Heart right ventricle (tissue), 16 donors: ENCODE results near the gene NHS. TPM values are rescaled to one million over a fixed set of nuclear protein-coding genes. Genes with fewer than 3 reads are reported as not detected.

ENCODE experiments used
- ATAC-seq, 8 donors: fragments of 200-7000 bp; cut with Tn5 transposase; one replicate each; pipeline ENCODE4 v1.9.1; 2020; ENCODE audit warnings: mild to moderate bottlenecking in 8 of 8, moderate library complexity in 8 of 8, moderate number of reproducible peaks in 1 of 8
- DNase-seq, 2 donors: peaks; one replicate each; pipeline ENCODE4 v3.0.0-alpha.2; 2020
- H3K27ac ChIP-seq, 10 donors: fragments of 200-600 bp; sonication (generic) in 2 of 10; one replicate each; pipeline versions ENCODE4 v1.5.0 to v1.8.0; 2020 to 2022; ENCODE audit warnings: mild to moderate bottlenecking in 3 of 10
- H3K27me3 ChIP-seq, 7 donors: fragments of 200-600 bp; one replicate each; pipeline ENCODE4 v1.8.0; 2021 to 2022; ENCODE audit warnings: mild to moderate bottlenecking in 2 of 7
- H3K36me3 ChIP-seq, 9 donors: fragments of 200-600 bp; sonication (generic) in 1 of 9; one replicate each; pipeline versions ENCODE4 v1.5.0 to v1.8.0; 2020 to 2022; ENCODE audit warnings: mild to moderate bottlenecking in 2 of 9
- H3K4me1 ChIP-seq, 9 donors: fragments of 200-600 bp; sonication (generic) in 1 of 9; one replicate each; pipeline versions ENCODE4 v1.5.0 to v1.8.0; 2020 to 2022; ENCODE audit warnings: mild to moderate bottlenecking in 4 of 9
- H3K4me3 ChIP-seq, 10 donors: fragments of 200-600 bp; sonication (generic) in 2 of 10; one replicate each; pipeline versions ENCODE4 v1.5.0 to v1.8.0; 2020 to 2022; ENCODE audit warnings: mild to moderate bottlenecking in 7 of 10, moderate library complexity in 2 of 10
- H3K9me3 ChIP-seq, 11 donors: fragments of 200-600 bp in 10 of 11; sonication (generic) in 2 of 11; one replicate each; pipeline versions ENCODE4 v1.5.0 to v1.8.0; 2013 to 2022; ENCODE audit warnings: mild to moderate bottlenecking in 2 of 11, control low read depth in 1 of 11, moderate library complexity in 1 of 11
- CTCF ChIP-seq, 9 donors: fragments of 200-600 bp; sonication (generic) in 2 of 9; IDR thresholded peaks; one replicate each; pipeline versions ENCODE4 v1.5.0 to v1.8.0; 2021 to 2022; ENCODE audit warnings: antibody characterized with exemption in 9 of 9, mild to moderate bottlenecking in 5 of 9, moderate library complexity in 1 of 9
- WGBS, 2 donors: extraction: QIAGEN DNeasy Blood & Tissue Kit; methylation state at CpG; one replicate each; pipeline ENCODE4 v1.1.7; 2013; ENCODE audit warnings: inconsistent platforms in 1 of 2; 5-methylcytosine and 5-hydroxymethylcytosine counted together
- intact Hi-C, 10 donors: fragments of 100-400 bp; cut with DNase I; formaldehyde crosslinking; loops; one replicate each; pipeline versions ENCODE4 v1.11.1 to v1.14.2; 2022
- microRNA-seq, 2 donors: library from miRNA; unstranded; fragments of <30 nt; microRNA quantifications; one replicate each; pipeline ENCODE4 v1.2.0, GENCODE V29; 2021
- polyA plus RNA-seq, 2 donors: library from polyadenylated mRNA; stranded (reverse); fragments of 200-250 nt; gene quantifications; one replicate each; pipeline ENCODE4 v1.2.3, GENCODE V29; 2013
- total RNA-seq, 10 donors: library from RNA; stranded (reverse); fragmentation: NEBNext Ultra II Directional in 3 of 10; extraction: Animal tissue kit (Norgen Biotek cat#: 25700) in 3 of 10; gene quantifications; one replicate each; pipeline versions ENCODE4 v1.2.1 to v1.2.4, GENCODE V29; 2021 to 2023
- donor health status: Arrhythmogenic right ventricular cardiomyopathy.
- donor health status: ischemic (EF 13 %, LVEDD 7.1; RV severe dilation, severe dysfunction).
- donor health status: healthy with polysubstance abuse.
- donor health status: DM: no; HTN: yes; CAD: no.
- donor health status: DM: no; HTN: no; CAD: no.
- donor health status: ischemic (EF 25% LVEDD 6.9; RV normal size, moderate dysfunction).
- donor health status: ischemic (EF 25% LVEDD 5.7; RV mildly dilated, moderate dysfunction).
- donor health status: healthy.
- donor health status: DM: yes; HTN: yes; CAD: no.
- donor health status: Ischemic cardiomyopathy.
- donor health status: ischemic (EF 35%, LVEDD 5.7; RV mildly dilated, moderate dysfunction).
- donor health status: nonischemic (EF 11% LVEDD 7.7; RV severe dilation, severe dysfunction).
- donor health status: DM: yes; HTN: yes; CAD: no.
- donor health status: PGD.
- donor health status: ischemic (EF 29% LVEDD 5.4; RV normal size, mild dysfunction).
- donor health status: nonischemic (EF 23%, LVEDD 6.1; RV moderate dilation, normal function).

Gene NHS
- total and polyA plus RNA-seq, 12 donors = 0.20 to 2.7 (median 1.2) TPM

DNA sequence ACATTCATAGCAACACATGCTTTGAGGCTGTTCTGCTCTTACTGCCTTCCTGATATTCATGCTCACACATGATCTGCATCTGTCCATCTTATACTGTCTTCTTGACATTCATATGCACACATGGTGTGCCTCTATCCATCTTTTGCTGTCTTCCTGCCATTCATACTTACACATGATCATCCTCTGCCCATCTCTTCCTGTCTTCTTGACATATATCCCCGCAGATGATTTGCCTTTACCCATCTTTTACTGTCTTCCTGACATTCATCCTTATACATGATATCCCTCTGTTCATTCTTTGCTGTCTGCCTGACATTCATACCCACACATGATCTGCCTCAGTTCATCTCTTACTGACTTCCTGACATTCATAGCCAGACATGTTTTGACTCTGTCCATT is 399.1 kb downstream of the NHS start:
- 64 to 86% methylated on average over 1 of the region's 1 CpG for WGBS, 2 donors
- intact Hi-C loops = no loop called here

DNA sequence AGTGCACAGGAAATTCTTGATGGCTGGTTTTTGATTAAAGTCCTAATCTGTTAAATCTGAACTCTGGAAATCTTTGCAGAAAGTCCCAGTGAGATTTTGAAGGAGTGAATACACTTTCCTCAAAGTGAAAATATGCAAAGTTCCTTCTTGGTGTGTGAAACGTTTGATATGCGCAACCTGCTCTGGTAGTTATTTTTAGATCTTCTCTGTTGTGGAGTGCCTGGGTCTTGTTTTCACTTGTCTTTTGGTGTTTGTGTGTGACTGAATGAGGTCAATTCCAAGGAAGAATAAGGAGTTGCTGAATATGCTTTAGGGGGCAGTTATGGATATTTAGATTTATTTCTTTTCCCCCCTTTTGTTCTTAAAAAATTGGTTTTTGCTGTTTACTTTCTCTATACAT is 404.0 kb downstream of the NHS start:
- H3K4me3 ChIP-seq = no peak overlapping the region
- H3K36me3 ChIP-seq = no peaks in the 10 kb centered on the region
- no peaks in the 10 kb centered on the region for H3K4me1 ChIP-seq
- DNase-seq (no peak), ATAC-seq (no peak)
- H3K9me3 ChIP-seq = no peaks in the 10 kb centered on the region
- no peak overlapping the region for H3K27ac ChIP-seq
- no peak for TF ChIP-seq CTCF (IDR thresholded peaks at IDR 0.05)
- intact Hi-C loops = no loop called here
- peaks cover 0 to 2% (median 0%) of the 10 kb centered on the region in 7 donors for H3K27me3 ChIP-seq
- 32 to 35% methylated on average over 2 of the region's 2 CpGs for WGBS, 2 donors

More for the DNA sequence above, 399.1 kb downstream of the NHS start:
- ATAC-seq (no peak), DNase-seq (no peak)
- no peaks in the 10 kb centered on the region for H3K9me3 ChIP-seq
- no peaks in the 10 kb centered on the region for H3K36me3 ChIP-seq
- H3K4me1 ChIP-seq = no peaks in the 10 kb centered on the region
- no peak for TF ChIP-seq CTCF (IDR thresholded peaks at IDR 0.05)
- peaks cover 0 to 26% (median 0%) of the 10 kb centered on the region in 7 donors for H3K27me3 ChIP-seq
- no peak overlapping the region for H3K27ac ChIP-seq
- H3K4me3 ChIP-seq = no peak overlapping the region

DNA sequence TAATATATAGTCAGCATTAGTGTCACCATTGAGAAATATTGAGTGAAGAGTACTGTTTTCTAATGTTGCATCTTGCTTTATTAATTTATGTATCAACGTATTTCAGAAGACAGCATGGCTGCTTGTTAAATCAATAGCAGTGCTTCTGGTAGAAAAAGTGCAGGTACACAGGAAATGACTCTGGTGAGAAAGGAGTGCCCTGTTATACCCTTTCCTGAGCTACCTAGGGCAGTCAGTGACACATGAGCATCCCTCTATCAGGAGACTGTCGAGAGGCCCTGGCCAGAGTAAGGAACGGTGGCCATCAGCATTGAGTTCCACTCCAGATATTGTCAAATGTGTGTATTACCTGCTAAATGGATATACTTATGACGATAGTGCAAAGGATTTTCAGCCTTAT is 404.4 kb downstream of the NHS start:
- no peaks in the 10 kb centered on the region for H3K9me3 ChIP-seq
- 88 to 92% methylated on average over 4 of the region's 4 CpGs for WGBS, 2 donors
- no peaks in the 10 kb centered on the region for H3K36me3 ChIP-seq
- no peaks in the 10 kb centered on the region for H3K4me1 ChIP-seq
- no peak overlapping the region for H3K4me3 ChIP-seq
- ATAC-seq = no peak
- H3K27me3 ChIP-seq = no peaks in the 10 kb centered on the region
- H3K27ac ChIP-seq = no peak overlapping the region
- intact Hi-C loops = no loop called here
- TF ChIP-seq CTCF (IDR thresholded peaks at IDR 0.05) = no peak
- DNase-seq = no peak

Small RNAs within 50 kb of the gene (microRNA-seq; reads per million reads assigned to microRNA genes)
- 0 to 1.2 reads per million in 2 donors for gene MIR4768
